Endothelial cell of hepatic sinusoid (primary cell): Measurements from ENCODE around the gene DUSP18.
"Not testable (repeated sequence)": the region's sequence is repeated elsewhere in the genome, so short reads cannot be mapped to it uniquely, and the experiment has no call there.

Source experiments
- in situ Hi-C: cut with HindIII; loops from 2 replicates; pipeline ENCODE4 v1.10.0; 2017; ENCODE audit warnings: low sequenced_read_pairs

DUSP18 gene

DNA sequence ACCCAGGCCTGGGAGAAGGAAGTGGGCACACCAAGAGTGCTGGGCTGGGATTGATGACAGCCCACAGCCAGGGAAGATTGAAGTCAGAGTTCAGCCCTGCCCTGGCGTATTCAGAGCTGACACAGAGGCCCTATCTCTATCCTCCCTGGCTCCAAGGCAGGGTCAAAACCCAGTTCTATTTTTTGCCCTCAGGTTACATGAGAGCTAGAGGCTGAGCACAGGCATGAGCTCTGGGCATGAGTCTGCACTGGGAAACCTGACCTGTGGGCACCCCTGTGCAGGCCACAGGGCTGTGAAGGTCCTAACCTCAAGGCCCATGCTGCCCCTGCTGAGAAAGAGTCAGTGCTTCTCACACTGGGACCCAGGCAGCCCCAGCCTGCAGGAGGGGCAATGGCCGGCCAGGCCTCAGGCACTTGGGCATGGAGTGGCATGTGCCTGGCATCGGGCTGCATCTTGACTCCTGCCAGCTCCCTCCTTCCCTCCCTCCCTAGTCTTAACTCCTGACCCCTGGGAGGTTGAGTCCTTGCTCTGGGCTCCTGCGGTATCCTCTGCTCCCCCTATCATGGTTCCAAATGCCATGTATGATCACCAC, 26.7 kb downstream of the DUSP18 start:
- in situ Hi-C loops, result no loop called here

DNA sequence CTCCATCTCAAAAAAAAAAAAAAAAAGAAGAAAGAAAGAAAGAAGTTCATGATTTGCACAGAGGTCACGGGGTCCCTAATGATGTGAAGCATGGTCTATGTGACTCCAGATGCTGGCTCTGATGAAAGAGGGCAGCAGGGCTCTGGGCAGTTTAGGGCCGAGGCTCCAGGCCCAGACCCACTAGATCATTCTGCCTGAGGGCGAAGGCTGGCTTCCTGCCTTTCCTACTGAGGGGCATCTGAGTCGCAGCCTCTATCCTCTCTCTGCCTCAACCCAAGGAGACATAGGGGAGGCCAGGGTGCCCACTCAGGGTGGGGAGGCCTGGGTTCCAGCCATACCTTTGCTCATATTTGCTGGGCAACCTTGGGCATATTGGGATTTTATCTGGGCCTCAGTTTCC, 27.3 kb downstream of the DUSP18 start:
- in situ Hi-C loops, result no loop called here

DNA sequence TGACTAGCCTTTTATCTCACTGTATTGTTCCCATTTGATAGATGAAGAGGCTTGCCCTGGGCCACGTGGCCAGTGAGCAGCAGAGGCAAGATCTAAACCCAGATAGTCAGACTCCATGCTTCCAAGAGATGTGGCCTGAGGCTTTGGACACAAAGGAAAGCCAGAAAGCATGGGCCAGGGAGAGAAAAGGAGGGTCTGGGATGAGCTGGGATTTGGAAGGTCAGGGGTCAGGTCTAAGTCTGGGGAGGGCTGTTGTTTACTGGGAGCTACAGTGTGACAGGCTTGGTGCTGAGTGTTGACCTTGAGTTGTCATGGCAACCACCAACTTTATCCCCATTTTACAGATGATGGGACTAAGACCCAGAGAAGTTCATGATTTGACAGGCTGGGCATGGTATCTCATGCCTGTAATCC, 30.0 kb downstream of the DUSP18 start:
- in situ Hi-C loops, result no loop called here

DNA sequence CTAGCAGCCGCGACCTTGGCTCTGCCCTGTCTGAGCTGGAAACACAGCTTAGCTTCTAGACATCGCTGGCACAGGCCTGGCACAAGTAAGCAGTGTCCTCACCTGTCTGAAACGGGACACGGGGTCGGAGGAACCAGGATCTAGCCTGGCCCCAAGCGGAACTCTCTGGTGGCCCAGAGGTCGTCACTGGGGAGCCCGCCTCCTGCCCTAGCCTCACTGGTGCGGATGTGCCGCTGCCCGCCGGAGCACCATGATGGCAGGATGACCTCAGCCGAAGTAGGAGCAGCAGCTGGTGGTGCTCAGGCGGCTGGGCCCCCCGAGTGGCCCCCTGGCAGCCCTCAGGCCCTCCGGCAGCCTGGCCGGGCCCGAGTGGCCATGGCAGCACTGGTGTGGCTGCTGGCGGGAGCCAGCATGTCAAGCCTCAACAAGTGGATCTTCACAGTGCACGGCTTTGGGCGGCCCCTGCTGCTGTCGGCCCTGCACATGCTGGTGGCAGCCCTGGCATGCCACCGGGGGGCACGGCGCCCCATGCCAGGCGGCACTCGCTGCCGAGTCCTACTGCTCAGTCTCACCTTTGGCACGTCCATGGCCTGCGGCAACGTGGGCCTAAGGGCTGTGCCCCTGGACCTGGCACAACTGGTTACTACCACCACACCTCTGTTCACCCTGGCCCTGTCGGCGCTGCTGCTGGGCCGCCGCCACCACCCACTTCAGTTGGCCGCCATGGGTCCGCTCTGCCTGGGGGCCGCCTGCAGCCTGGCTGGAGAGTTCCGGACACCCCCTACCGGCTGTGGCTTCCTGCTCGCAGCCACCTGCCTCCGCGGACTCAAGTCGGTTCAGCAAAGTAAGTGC, 31.2 kb downstream of the DUSP18 start:
- in situ Hi-C loops, result no loop called here

DNA sequence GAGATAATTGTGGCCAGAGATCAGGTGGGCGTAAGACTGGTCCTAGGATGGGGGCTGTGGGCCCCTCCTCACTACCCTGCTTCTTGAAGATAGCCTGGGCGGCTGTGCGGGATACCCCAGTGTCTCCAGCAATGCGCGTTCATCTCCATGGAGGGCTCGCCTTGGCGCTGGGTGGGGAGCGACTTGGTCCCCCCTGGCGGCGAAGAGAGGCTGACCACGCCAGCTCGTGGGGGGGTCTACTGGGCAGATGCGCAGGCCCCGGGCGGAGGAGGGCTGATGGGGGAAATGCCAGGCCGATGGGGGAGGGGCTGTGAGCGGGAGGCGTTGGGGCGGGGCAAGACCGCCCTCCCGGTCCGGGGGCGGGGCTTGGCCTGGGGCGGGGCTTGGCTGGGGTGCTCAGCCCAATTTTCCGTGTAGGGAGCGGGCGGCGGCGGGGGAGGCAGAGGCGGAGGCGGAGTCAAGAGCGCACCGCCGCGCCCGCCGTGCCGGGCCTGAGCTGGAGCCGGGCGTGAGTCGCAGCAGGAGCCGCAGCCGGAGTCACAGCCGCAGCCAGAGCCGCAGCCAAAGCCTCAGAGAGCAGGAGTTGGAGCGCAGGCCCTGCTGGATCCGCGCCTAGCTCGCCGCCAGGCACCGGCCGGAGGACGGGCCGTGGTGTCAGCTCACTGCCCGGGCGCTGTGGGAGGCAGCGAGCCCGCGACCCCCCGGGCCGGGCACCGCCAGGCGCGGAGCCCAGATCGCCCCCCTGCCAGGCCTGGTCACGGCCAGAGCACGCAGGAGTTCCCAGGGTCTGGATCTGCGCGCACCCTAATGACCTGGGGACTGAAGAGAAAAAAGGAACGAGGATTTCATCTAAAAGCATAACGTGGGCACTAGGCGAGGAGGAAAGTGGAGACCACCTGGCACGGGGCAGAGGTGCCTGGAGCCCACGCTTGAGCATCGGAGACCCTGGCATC, 32.1 kb downstream of the DUSP18 start, which contains the start of gene SLC35E4:
Gene SLC35E4, plus strand, starts transcription at position 509 of the 953 bp plus-strand sequence. CDS start 670 bp downstream, outside the sequence.
- in situ Hi-C loops, result no loop called here

DNA sequence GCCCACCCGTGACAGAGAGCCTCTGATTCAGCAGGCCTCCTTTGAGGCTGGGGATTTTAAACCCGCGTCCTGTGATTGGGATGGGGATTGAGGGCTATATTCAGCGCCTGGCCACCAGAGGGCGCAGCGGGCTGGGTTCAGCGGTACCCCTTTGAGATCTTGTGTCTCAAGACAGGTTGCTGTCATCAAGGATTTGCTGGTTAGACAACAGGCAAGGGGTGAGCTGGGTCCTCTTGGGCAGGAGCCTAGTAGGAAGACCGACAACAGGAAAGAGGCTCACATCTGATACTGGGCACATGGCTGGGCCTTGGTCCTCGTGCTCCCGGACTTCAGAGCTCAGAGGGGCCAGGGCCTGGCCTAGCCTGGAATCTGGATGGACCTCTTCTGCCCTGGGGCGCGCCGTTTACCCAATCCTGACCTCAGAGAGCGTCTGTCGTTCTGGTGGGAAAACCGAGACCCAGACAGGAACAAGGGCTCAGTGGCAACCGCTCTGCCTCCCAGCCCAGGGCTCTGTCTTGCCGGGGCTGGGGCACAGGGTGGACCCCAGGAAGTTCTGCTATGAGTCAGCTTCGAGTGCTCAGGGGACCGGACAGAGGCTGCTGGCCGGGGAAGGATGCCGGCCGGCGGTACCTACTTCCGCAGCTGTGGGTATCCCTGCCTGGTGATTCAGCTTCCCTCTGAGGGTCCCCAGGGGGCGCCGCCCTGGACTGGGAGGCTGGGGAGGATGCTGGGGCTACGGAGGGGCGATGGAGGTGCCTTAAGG, 33.0 kb downstream of the DUSP18 start:
- in situ Hi-C loops, result no loop called here

DNA sequence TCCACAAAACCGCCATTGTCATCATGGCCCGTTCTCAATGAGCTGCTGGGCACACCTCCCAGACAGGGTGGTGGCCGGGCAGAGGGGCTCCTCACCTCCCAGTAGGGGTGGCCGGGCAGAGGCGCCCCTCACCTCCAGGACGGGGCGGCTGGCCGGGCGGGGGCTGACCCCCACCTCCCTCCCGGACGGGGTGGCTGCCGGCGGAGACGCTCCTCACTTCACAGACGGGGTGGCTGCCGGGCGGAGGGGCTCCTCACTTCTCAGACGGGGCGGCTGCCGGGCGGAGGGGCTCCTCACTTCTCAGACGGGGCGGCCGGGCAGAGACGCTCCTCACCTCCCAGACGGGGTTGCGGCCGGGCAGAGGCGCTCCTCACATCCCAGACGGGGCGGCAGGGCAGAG, 36.2 kb downstream of the DUSP18 start:
- in situ Hi-C loops, result not testable (repeated sequence)

DNA sequence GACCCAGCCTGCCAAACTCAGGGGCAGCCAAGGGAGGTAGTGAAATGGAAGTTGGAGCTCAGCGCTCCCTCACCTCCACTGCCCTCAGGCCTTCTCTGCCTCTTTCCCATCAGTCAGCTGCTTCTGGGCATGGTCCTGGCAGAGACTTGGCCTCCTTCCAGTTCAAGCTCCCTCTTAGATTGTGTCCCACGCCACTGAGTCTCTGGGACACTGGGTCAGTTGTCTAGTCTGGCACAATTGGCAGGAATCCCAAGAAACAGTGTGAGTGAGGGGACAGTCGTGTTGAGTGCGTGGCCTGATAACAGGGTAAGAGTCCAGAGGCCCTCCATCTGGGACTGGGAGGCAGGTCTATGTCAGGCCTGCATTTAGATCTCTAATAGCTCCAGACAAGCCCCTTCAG, 39.2 kb downstream of the DUSP18 start:
- in situ Hi-C loops, result no loop called here

DNA sequence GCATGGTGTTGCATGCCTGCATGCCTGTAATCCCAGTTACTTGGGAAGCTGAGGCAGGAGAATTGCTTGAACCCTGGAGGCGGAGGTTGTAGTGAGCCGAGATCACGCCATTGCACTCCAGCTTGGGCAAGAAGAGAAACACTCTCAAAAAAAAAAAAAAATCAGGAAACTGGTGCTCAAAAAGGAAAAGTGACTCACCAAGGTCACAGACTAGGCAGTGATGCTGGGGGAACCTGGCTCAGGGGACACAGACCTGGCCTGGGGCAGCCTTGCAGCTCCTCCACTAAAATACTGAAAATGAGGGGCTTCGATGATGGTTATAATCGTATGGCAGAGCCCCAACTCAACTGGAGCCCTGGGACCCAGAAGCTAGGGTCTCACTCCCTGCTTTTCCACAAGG, 40.2 kb downstream of the DUSP18 start:
- in situ Hi-C loops, result no loop called here

DNA sequence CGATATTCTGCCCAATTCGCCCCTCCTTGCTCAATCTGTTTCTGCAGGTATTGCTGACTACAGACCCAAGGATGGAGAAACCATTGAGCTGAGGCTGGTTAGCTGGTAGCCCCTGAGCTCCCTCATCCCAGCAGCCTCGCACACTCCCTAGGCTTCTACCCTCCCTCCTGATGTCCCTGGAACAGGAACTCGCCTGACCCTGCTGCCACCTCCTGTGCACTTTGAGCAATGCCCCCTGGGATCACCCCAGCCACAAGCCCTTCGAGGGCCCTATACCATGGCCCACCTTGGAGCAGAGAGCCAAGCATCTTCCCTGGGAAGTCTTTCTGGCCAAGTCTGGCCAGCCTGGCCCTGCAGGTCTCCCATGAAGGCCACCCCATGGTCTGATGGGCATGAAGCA, 41.3 kb downstream of the DUSP18 start:
- in situ Hi-C loops, result no loop called here

DNA sequence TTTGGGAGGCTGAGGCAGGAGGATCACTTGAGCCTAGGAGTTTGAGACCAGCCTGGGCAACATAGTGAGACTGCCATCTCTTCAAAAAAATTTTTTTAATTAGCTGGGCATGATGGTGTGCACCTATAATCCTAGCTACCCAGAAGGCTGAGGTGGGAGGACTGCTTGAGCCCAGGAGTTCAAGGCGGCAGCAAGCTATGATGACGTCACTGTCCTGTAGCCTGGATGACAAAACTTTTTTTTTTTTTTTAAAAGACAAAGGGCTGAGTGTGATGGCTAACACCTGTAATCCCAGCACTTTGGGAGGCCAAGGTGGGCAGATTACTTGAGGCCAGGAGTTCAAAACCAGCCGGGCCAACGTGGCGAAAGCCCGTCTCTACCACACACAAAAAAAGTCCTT, 47.8 kb downstream of the DUSP18 start:
- in situ Hi-C loops, result not testable (repeated sequence)

DNA sequence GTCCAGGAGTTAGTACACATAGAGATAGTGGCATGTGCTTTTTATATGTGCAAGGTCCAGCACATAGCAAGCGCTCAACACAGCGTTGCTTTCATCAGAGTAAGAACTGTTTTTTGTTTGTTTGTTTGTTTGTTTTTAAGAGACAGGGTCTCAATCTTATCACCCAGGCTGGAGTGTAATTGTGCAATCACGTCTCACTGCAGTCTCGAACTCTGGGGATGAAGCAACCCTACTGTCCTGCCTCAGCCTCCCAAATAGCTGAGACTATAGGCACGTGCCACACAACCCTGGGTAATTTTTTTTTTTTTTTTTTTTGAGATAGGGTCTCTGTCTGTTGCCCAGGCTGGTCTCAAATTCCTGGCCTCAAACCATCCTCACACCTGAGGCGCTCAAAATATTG, 49.9 kb downstream of the DUSP18 start:
- in situ Hi-C loops, result no loop called here

DNA sequence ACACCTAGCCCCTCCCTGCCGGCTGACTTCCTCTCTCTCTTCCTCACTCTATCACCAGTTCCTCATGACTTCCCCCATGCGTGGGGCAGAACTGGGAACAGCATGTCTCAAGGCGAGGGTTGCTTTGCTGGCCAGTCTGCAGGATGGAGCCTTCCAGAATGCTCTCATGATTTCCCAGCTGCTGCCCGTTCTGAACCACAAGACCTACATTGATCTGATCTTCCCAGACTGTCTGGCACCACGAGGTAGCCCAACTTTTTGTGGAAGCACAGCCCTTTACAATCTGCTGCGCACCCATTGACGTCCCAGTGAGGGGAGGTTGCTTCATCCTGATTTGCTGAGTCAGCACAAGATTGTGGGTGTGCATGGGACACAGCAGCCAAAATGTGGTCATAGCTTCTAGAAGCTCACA, 52.1 kb downstream of the DUSP18 start:
- in situ Hi-C loops, result no loop called here

DNA sequence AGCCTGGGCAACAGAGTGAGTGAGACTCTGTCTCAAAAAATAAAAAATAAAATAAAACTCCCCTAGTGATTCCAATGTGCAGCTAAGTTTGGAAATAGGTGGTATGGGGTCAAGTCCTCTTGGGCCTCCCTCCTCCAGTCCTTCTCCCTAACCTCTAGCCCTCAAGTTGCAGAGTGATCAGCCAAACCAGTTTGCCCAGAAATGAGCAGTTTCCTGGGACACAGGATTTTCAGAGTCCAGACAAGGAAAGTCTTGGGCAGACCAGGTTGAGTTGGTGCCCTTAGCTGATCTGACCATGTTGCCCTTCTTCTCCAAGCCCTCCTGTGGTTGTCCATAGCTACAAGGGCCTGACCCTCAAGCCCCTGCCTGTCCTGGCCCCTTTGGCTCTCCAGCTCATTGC, 52.8 kb downstream of the DUSP18 start:
- in situ Hi-C loops, result no loop called here

DNA sequence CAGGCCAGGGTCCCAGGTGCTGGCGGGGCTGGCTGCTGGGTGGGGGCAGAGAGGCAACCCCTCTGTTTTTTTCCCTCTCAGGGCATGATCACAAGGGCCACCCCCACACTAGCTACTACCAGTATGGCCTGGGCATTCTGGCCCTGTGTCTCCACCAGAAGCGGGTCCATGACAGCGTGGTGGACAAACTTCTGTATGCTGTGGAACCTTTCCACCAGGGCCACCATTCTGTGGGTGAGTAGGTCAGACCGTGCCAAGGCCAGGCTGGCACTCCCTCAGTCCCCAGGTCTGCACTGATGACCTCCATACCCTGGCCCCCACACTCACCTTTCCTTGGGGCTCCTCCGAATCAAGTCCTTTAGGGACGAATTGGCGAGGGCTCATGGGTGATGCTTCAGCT, 53.4 kb downstream of the DUSP18 start:
- in situ Hi-C loops, result no loop called here

DNA sequence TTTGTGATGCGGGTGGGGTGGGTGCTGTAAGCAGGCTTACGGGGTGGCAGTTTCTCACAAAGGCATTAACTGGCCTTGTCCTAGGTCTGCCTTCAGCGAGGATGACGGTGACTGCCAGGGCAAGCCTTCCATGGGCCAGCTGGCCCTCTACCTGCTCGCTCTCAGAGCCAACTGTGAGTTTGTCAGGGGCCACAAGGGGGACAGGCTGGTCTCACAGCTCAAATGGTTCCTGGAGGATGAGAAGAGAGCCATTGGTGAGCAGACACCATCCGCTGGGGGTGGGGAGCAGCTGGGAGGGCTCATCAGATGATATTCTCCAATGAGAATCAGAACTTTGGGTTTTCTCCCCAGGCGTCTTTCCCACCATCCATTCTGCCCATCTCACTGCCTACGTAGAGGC, 54.9 kb downstream of the DUSP18 start:
- in situ Hi-C loops, result no loop called here
